Activated CD4-positive, alpha-beta T cell treated with anti-CD3 and anti-CD28 coated beads, Interleukin-2, amount 50 U/mL, for 1 hour (primary cell): ENCODE results near the gene CES2.
"Not testable (repeated sequence)": the region's sequence is repeated elsewhere in the genome, so short reads cannot be mapped to it uniquely, and the experiment has no call there.

Source experiments
- DNase-seq: peaks from one replicate; pipeline ENCODE4 v3.0.0-alpha.2; 2020

The CES2 gene

GRCh38 chr16:66934839-66935313 is 440 bp upstream of the CES2 start:
- not testable (repeated sequence) for DNase-seq

GRCh38 chr16:66936462-66936861 is 1.1 kb downstream of the CES2 start:
- DNase-seq, result no peak

GRCh38 chr16:66936889-66937554 is 1.7 kb downstream of the CES2 start:
- DNase-seq, result no peak

- DNase-seq, result no peak
Measured at GRCh38 chr16:66937725-66938337, 2.5 kb downstream of the CES2 start.

GRCh38 chr16:66939366-66939765 is 4.0 kb downstream of the CES2 start:
- DNase-seq, result no peak

- no peak for DNase-seq
Measured at GRCh38 chr16:66940236-66940635, 4.9 kb downstream of the CES2 start.

- DNase-seq, result no peak
Measured at GRCh38 chr16:66942981-66943380, 7.7 kb downstream of the CES2 start.

GRCh38 chr16:66943426-66944053 is 8.2 kb downstream of the CES2 start:
- DNase-seq, result no peak

GRCh38 chr16:66944054-66944441 is 8.7 kb downstream of the CES2 start:
- no peak for DNase-seq

GRCh38 chr16:66944971-66945370 is 9.7 kb downstream of the CES2 start:
- DNase-seq, result not testable (repeated sequence)

- DNase-seq, result no peak
Measured at GRCh38 chr16:66945939-66946338, 10.6 kb downstream of the CES2 start.

- no peak for DNase-seq
Measured at GRCh38 chr16:66946541-66946940, 11.2 kb downstream of the CES2 start.

- no peak for DNase-seq
Measured at GRCh38 chr16:66946974-66947301, 11.6 kb downstream of the CES2 start.

- peak; percentile 85 for DNase-seq
Measured at GRCh38 chr16:66947302-66948065, 12.2 kb downstream of the CES2 start.

GRCh38 chr16:66948134-66948836 is 13.0 kb downstream of the CES2 start:
- DNase-seq, result no peak

- no peak for DNase-seq
Measured at GRCh38 chr16:66948837-66949225, 13.5 kb downstream of the CES2 start.

GRCh38 chr16:66949472-66949871 is 14.2 kb downstream of the CES2 start:
- no peak for DNase-seq

GRCh38 chr16:66950437-66950836 is 15.1 kb downstream of the CES2 start:
- no peak for DNase-seq

- no peak for DNase-seq
Measured at GRCh38 chr16:66950971-66951790, 15.9 kb downstream of the CES2 start.

- DNase-seq, result no peak
Measured at GRCh38 chr16:66952430-66953110, 17.3 kb downstream of the CES2 start.

- DNase-seq, result no peak
Measured at GRCh38 chr16:66953462-66954096, 18.3 kb downstream of the CES2 start.
